ENCODE measurements around the gene TLL1. TPM values are rescaled to one million over a fixed set of nuclear protein-coding genes. Genes with fewer than 3 reads are reported as not detected.

Gene TLL1
- total and polyA plus RNA-seq, 2 experiments from 2014 or later: 0.06 TPM; not detected in 1

DNA sequence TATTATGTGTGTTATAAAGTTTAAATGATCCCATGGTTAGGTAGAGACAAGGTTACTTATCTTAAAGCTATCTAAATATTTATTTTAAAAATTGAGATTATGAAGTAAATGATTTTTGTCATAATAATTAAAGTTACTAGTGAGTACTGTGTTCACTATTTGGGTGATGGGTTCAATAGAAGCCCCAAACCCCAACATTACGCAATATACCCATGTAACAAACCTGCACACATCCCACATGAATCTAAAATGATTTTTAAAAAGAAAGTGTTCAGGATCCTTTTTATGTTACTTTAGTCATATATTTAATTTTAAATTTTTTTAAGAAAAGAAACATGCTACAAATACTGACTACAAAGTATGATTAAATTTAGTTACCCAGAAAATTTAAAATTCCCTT lies 193.9 kb downstream of the TLL1 start:
- Histone ChIP-seq H3K9me3 (ENCODE audit: low read depth) (no peaks in the 10 kb centered on the region), H3K27me3 (no peaks in the 10 kb centered on the region), H3K4me1 (ENCODE audit: low read depth) (no peaks in the 10 kb centered on the region), H3K27ac (no peak overlapping the region), H3K4me3 (no peak overlapping the region), H3K36me3 (no peaks in the 10 kb centered on the region)
- TF ChIP-seq, protein P1, sequence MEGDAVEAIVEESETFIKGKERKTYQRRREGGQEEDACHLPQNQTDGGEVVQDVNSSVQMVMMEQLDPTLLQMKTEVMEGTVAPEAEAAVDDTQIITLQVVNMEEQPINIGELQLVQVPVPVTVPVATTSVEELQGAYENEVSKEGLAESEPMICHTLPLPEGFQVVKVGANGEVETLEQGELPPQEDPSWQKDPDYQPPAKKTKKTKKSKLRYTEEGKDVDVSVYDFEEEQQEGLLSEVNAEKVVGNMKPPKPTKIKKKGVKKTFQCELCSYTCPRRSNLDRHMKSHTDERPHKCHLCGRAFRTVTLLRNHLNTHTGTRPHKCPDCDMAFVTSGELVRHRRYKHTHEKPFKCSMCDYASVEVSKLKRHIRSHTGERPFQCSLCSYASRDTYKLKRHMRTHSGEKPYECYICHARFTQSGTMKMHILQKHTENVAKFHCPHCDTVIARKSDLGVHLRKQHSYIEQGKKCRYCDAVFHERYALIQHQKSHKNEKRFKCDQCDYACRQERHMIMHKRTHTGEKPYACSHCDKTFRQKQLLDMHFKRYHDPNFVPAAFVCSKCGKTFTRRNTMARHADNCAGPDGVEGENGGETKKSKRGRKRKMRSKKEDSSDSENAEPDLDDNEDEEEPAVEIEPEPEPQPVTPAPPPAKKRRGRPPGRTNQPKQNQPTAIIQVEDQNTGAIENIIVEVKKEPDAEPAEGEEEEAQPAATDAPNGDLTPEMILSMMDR (IDR thresholded peaks at IDR 0.05; ENCODE audit: low read depth, low read length): no peak
- no peak for DNase-seq (ENCODE audit: low read depth in 1 of 2, low spot score in 1 of 2)

DNA sequence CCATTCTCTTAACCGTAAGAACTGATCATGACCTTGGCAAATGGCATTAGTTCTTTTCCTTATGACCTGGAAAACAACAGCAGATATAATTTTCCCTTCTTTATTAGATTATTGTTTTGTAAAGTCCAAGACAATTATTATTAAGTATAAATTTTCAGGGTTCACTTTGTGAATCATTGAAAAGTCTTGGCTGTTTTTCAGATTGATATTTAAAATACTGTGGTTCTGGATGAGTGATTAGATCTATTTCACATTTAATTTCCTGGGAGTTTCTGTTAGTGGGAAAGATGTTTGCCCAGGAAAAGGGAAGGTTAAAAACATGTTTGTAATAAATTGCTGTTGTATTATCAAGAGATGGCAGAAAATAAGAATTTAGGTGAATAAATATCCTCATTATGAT lies 194.9 kb downstream of the TLL1 start:
- no peak for DNase-seq (ENCODE audit: low read depth in 1 of 2, low spot score in 1 of 2)
- H3K36me3 ChIP-seq: no peaks in the 10 kb centered on the region
- TF ChIP-seq, protein P1 (IDR thresholded peaks at IDR 0.05; ENCODE audit: low read depth, low read length): no peak
- no peaks in the 10 kb centered on the region for H3K9me3 ChIP-seq (ENCODE audit: low read depth)
- H3K27me3 ChIP-seq: no peaks in the 10 kb centered on the region
- no peak overlapping the region for H3K4me3 ChIP-seq
- no peak overlapping the region for H3K27ac ChIP-seq
- no peaks in the 10 kb centered on the region for H3K4me1 ChIP-seq (ENCODE audit: low read depth)

DNA sequence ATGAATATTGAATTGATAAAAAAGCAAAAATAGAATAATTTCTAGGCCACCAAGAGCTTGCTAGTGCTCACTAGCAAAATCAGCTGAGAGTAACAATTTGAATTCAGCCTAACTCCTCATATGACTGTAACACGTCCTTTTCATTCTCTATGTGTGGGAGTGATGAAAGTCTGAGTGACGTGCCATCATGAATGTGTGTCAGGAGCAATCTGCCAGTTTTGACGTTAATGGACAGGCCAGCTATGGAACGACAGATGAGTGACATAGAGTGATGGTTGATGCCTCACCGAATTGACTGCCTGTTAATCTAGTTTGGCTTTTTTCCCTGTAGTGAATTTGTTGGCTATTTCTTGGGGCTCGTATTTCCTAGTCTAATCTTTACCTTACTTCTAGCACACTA lies 200.7 kb downstream of the TLL1 start:
- H3K9me3 ChIP-seq (ENCODE audit: low read depth): no peaks in the 10 kb centered on the region
- no peak overlapping the region for H3K4me3 ChIP-seq
- H3K27ac ChIP-seq: no peak overlapping the region
- H3K36me3 ChIP-seq: no peaks in the 10 kb centered on the region
- H3K27me3 ChIP-seq: no peaks in the 10 kb centered on the region
- no peak for DNase-seq (ENCODE audit: low read depth in 1 of 2, low spot score in 1 of 2)
- H3K4me1 ChIP-seq (ENCODE audit: low read depth): no peaks in the 10 kb centered on the region
- TF ChIP-seq, protein P1 (IDR thresholded peaks at IDR 0.05; ENCODE audit: low read depth, low read length): no peak

DNA sequence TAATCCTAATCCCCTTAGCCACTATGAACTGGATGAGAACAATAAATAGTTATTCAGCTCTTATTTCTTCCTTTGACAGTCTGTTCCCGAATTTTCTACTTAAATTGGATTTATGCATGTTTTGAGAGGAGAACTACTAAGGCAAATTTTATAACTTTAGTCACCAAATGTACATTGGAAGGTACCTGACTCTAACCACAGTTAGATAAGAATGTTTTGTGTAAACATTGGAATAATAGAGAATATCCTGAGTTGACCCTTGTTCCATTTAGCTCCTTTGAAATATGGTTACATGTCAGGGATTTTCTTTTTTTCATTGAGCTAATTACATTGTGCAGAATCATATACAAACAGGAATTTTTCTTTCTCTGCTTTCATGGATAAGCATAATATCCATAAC lies 202.6 kb downstream of the TLL1 start:
- TF ChIP-seq, protein P1 (IDR thresholded peaks at IDR 0.05; ENCODE audit: low read depth, low read length): no peak
- DNase-seq (ENCODE audit: low read depth in 1 of 2, low spot score in 1 of 2): no peak
- Histone ChIP-seq H3K36me3 (no peaks in the 10 kb centered on the region), H3K27me3 (no peaks in the 10 kb centered on the region), H3K27ac (no peak overlapping the region), H3K4me1 (ENCODE audit: low read depth) (no peaks in the 10 kb centered on the region), H3K4me3 (no peak overlapping the region), H3K9me3 (ENCODE audit: low read depth) (no peaks in the 10 kb centered on the region)

DNA sequence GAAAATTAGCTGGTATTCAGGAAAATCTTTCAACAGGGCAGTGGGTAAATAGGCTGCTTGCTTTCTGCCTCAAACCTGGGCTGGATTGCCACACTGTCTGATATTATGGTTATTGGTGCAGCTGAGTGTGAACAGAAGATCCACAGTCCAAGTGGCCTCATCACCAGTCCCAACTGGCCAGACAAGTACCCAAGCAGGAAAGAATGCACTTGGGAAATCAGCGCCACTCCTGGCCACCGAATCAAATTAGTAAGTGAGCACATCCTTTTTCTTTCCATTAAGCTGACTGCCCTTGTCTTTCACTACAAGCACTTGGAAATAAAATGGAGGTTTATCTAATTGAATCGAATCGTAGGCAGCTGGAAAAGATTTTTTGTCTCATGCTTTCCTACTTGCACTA lies 204.7 kb downstream of the TLL1 start:
- no peaks in the 10 kb centered on the region for H3K27me3 ChIP-seq
- TF ChIP-seq, protein P1 (IDR thresholded peaks at IDR 0.05; ENCODE audit: low read depth, low read length): no peak

DNA sequence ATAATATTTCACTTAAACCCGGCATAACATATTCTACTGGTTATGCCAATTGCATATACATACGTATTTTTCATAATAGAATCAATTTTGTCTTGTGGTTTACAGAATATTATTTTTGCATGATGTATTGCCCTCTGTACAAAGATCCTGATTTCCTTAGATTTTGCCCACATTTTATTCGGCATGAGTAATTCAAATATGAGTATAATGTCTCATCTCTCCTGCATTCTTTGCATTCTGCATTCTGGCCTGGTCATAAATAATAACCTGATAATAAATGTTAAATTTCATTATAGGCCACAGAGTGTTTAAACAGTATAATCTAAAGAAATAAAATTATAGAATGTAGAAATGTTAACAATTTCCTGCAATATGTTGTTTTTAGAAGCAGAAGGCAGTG lies 205.3 kb downstream of the TLL1 start:
- H3K36me3 ChIP-seq: no peaks in the 10 kb centered on the region
- no peak overlapping the region for H3K27ac ChIP-seq

More for the DNA sequence above, 204.7 kb downstream of the TLL1 start:
- H3K9me3 ChIP-seq (ENCODE audit: low read depth): no peaks in the 10 kb centered on the region
- H3K4me3 ChIP-seq: no peak overlapping the region
- no peaks in the 10 kb centered on the region for H3K36me3 ChIP-seq
- H3K4me1 ChIP-seq (ENCODE audit: low read depth): no peaks in the 10 kb centered on the region
- DNase-seq (ENCODE audit: low read depth in 1 of 2, low spot score in 1 of 2): no peak
- no peak overlapping the region for H3K27ac ChIP-seq

More for the DNA sequence above, 205.3 kb downstream of the TLL1 start:
- H3K4me3 ChIP-seq: no peak overlapping the region
- TF ChIP-seq, protein P1 (IDR thresholded peaks at IDR 0.05; ENCODE audit: low read depth, low read length): no peak
- no peaks in the 10 kb centered on the region for H3K9me3 ChIP-seq (ENCODE audit: low read depth)
- no peak for DNase-seq (ENCODE audit: low read depth in 1 of 2, low spot score in 1 of 2)
- no peaks in the 10 kb centered on the region for H3K27me3 ChIP-seq
- H3K4me1 ChIP-seq (ENCODE audit: low read depth): no peaks in the 10 kb centered on the region
